T-helper 2 cell (primary cell): ENCODE data around the gene C11orf24.

ENCODE experiments used
- DNase-seq, 5 experiments: peaks; one replicate each; pipeline versions ENCODE4 v3.0.0 to v3.0.0-alpha.2; 2012 to 2022

Gene C11orf24

DNA sequence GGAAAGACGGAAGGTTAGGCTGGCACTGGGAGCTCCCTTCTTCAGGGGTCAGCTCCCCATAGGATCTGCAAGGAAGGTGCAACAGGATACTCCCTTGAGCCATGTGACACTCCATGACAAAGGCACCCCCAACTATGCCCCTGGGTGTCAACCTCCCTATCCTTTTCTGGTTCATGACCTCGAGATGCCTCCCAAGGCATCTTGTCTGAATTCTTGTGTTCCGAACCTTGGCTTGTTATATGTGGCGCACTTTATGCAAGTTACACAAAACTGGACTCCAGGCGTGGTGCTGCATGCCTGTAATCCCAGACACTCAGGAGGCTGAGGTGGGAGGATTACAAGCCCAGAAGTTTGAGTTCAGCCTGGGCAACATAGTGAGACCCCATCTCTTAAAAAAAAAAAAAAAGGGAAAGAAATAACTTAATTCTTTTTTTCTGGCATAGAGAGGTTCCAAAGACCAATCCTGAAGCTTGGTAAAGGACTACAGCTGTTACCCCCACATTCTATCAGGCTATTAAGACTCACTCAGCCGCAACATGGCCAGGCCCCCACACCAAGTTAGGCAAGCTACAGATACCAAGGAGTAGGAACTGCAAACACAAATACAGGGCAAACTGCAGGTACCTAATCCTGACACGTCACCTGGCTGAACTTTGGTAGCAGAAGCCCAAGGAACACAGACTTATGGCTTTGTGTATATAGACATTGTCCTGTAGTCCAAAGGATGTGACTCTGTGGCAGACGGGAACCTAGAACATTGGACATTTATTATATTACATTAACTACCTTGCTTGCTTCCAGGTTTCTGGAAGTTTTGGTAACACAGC lies 1.4 kb downstream of the C11orf24 start:
- no peak for DNase-seq

- DNase-seq = no peak
Observed at GRCh38 chr11:68269414-68270081, 2.2 kb downstream of the C11orf24 start.

DNA sequence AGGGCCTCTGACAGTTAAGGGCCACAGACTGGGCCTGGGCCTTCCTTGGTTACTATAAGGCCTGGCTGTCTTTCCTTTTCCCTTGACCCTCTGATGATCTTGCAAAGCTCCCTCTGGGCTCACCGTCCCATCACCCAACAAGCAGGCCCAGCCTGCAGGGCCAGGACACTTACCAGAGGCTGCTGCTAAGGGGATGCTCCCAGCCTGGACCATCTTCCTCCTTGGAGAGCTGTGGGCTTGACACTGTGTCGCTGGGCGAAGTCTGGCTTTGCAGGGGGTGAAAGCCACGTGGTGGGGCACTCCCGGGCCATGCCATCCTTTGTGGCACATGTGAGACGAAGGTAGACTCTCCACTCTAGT lies 3.9 kb downstream of the C11orf24 start:
- DNase-seq = no peak

DNA sequence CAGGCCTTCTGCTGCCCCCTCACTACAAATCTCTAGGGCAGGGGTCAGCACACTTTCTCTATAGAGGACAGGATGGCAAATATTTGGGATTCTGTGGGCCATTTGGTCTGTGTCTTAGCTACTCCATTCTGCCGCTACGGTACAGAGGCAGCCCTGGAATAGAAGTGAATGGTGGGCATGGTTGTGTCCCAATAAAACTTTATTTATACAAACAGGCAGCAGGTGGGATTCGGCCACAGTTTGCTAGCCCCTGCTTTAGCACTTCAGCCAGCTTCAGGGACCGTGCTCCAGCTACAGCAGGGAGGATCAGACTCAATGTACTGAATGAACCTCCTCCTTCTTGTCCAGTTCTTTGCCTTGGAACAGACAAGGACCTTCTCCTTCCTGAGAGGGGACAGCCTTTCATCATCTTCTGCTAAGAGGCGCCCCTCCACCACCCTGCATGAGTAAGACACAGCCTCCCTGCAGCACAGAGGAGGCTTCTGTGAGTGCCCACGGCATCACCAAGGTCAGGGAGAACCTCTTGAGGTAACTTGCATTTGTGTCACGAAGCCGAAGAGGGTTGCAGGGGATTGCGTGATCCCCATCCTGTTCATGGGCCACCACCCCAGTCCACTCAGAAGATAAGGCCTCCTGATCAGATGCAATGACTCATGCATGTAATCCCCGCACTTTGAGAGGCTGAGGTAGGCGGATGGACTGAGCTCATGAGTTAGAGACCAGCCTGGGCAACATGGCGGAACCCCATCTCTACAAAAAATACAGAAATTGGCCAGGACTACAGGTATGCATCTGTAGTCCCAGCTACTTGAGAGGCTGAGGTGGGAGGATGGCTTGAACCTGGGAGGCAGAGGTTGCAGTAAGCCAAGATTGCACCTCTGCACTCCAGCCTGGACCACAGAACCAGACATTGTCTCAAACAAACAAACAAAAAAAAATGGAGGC lies 4.6 kb downstream of the C11orf24 start:
- no peak for DNase-seq

- no peak for DNase-seq
Observed at GRCh38 chr11:68266121-68266891, 5.5 kb downstream of the C11orf24 start.

DNA sequence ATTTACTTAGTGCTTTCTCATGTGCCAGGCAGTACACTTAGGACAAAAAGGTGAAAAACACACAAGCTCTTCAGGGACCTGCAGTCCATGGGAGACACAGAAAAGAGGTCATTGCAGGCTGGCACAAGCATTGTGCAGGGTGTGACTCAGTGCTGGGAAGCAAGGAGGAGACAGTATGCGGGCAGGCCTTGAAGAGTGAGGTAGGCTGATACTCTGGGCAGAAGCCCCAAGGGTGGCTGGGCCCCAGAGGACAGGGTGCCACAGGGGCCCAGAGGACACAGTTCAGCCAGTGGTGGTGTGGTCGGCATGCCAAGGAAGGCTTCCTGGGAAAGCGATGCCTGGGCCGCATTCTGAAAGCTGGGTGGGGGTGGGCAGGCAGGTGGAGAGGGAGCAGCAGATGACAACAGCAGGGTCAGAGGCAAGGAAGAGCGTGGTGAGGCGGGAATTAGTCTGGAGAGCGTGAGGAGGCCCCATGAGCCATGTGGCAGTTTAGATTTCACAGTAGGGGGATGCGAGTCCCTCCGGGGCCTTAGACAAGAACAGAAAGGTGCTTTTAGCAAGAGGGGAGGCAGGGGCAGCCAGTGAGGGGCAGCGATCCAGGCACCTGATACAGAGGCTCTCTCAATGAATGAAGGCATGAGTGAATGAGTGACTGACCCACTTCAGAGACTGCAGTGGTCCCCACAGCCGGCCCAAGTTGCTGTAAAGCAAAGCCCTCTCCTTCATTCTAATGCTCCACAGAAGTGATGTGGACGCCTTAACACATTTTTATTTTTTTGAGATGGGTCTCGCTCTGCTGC lies 6.8 kb downstream of the C11orf24 start:
- DNase-seq = no peak

GRCh38 chr11:68264244-68264643 lies 7.5 kb downstream of the C11orf24 start:
- no peak for DNase-seq

DNA sequence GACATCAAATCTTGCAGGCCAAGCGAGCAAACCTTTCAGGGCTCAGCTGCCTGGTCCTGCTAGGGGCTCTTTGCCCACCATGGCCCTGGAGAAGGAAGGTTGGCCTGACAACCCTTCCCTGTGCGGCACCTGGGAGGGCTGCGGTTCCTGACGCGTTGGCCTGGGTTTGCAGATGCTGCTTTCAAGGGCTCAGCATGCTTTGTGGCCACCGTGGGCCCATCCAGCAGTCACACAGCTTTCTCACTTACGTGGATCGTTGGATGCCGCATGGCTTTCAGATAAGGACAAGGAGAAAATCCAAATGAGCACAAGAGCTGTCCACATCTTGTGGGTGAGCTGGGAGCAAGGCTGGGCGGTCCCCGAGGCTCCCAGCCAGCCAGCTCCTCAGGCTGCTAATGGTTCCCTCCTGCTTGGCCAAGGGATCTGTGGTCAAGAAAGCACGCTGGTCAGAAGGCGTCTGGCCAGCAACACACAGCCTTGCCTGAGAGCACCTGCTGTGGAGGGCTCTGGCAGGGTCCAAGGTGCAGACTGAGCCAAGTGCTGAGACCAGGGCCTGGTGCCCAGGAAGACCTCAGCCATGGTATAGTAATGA lies 8.2 kb downstream of the C11orf24 start:
- no peak for DNase-seq

GRCh38 chr11:68262544-68262827 lies 9.3 kb downstream of the C11orf24 start:
- DNase-seq = no peak

DNA sequence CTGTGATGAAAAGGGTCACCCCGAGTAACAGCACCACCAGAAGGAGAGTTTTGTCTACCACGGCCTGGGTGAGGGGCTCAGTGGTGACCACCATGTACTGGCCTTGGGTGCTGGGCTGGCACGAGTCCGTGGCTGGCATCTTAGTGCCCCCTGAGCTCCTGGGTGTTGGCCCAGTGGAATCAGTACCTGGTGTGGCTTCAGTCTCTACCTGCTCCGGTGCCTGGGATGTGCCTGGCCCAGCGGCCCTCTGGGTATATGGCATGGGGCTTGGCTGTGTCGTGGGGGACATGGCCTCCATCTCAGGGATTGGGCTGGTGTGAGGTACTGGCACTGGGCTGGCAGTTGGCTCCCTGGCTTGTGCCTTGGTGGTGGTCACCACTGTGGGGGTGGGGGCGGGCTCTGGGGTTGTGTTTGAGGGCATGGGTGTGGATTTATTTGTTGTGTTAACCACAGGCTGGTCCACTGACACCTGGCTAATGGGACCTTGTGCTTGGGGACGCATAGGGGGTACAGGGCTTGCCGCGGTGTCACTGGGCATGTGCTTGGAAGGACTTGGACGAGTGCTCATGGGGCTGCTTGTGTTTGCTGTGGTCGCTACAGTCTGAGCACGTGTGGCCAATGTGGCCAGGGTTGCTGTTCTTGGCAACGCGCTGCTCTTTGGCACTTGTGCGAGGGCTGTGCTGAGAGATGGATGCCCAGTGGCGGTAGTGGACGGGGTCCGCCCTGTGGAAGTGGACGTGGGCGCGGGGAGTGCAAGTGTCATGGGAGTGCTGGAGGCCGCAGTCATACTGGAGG lies 9.8 kb downstream of the C11orf24 start:
- no peak for DNase-seq

GRCh38 chr11:68261006-68261405 lies 10.8 kb downstream of the C11orf24 start:
- DNase-seq = no peak

- DNase-seq = no peak
Observed at GRCh38 chr11:68260484-68260883, 11.3 kb downstream of the C11orf24 start.

DNA sequence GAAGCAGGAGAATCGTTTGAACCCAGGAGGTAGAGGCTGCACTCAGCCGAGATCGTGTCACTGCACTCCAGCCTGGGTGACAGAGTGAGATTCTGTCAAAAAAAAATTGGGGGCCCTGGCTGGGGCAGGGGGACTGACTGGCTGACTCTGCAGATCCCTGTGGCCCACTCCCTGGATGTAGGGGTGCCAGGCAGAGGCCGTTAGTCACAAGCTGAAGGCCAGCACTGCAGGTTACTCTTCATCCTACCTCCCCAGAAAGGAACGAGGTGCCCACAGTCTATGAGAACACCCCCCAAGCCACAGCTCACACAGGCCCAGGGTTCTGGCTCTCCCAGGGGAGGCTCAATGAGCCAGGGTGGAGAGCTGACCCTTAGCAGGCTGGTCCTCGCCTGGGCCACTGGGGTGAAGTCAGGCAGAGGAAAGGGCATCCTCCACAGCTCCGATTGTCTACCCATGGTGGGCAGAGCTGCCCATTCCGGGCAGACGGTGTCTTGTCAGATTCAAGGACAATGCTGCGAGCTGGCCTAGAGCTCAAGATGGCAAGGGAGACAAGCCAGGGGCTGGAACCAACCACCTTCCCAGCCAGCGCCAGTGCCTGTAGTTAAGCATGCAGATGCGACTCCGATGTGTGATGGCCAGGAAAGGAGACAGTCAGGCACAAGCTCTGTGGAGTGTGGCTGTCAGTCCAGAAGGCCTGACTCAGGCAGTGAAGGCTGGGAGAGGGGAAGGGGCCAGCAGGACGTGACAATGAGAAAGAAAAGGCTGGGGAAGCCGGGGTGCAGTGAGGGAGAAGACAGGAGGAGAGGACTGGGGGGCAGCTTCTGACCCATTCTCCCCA lies 12.4 kb downstream of the C11orf24 start:
- no peak for DNase-seq

- no peak for DNase-seq
Observed at GRCh38 chr11:68258363-68258765, 13.4 kb downstream of the C11orf24 start.

DNA sequence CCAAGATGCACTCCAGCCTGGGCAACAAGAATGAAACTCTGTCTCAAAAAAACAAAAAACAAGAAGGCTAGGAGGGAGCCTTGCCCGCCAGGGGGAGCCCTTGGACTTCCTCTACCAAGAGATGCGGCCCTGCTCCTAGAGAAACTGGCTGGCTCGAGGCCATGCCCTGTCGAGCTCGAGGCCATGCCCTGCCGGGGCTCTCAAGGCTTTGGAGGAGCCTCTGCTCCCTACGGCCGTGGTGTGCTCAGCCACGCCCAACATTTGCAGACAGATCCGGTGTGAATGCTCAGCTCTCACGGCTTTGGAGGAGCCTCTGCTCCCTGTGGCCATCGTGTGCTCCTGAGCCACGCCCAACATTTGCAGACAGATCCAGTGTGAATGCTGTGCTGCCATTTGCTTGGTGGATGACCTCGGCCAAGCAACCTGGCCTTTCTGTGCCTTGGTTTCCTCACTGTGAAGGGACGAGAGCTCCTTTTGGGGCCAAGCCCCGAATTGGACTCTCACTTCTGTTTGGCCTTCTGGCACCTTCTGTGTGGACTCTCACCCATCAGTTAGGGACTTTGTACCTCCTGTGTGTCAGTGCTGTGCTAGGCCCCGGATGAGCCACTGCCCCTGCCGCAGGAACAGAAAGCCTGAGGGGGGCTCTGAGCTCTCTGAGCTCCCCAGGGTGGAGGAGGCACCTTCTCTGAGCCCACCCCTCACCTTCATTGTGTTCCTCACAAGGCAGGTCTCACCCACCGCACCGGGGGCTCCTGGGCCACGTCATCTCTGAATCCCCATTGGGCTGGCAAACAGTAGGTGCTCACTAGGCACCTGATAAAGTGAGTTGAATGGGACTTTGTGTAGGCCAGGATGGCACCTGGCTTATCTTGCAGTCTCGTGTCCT lies 14.1 kb downstream of the C11orf24 start:
- peak; percentile 76 to 92 (median 86) for DNase-seq

- no peak for DNase-seq
Observed at GRCh38 chr11:68256331-68256741, 15.4 kb downstream of the C11orf24 start.

DNA sequence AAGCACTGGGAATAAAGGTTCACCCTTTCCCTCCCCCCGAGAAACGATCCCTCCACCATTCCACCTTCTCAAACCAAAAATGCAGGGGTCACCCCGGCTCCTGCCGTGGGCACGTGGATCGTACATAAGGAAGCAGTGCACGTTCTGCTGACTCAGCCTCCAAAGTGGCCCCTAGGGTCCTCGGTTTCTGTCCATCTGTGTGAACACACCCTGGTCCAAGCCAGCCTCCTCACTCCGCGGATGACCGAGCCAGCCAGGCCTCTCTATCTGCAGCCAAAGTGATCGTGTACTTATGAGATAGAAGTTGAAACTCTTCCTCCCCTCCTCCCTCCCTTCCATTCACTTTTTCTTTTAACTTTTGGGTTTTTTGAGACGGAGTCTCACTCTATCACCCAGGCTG lies 16.2 kb downstream of the C11orf24 start:
- DNase-seq = no peak

DNA sequence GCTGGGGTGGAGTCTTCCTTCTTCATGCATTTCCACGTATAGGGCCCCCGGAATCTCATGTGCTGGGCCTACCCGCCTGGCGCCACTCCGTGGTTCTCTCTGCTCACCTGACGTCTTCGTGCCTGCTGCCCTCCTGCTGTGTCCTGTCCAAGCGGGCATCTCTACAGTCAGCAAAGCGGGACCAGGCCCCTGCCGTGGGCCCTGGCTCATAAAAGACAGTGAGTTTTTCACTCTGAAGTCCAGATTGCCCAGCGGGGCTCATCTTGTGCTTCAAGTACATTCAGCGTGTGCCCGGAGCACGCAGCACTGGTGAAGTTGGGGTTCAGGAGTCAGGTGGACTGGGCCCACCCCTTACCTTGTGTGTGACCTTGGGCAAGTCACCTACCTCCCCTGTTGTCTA lies 17.4 kb downstream of the C11orf24 start:
- no peak for DNase-seq

- no peak for DNase-seq
Observed at GRCh38 chr11:68251765-68252164, 20.0 kb downstream of the C11orf24 start.
